ENCODE results near the gene FNIP2.
"Not testable (repeated sequence)": the region's sequence is repeated elsewhere in the genome, so short reads cannot be mapped to it uniquely, and the experiment has no call there.

Gene FNIP2

DNA sequence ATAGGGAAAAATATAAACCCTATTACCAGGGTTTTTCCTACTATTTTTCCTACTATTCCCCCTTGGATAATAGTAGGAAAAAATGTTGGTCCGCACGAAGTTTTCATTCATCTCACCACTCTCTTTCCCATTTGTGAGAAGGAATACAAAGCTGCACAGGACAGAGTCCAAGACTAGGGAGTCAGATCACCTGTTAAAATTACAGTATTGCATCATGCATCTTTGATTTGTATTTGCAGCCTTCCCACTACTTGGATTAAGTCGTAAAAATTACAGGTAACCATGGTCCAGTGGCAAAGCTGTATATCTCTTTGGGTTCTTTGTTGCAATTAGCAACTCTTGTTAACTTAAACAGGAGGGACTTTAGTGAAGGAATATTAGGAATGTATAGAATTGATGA, 121.5 kb downstream of the FNIP2 start:
- Histone ChIP-seq H3K27ac (ENCODE audit: low read length) (no peak overlapping the region), H3K9ac (ENCODE audit: low read length) (no peak overlapping the region), H3K9me3 (ENCODE audit: control insufficient read depth, low read depth, low read length) (no peaks in the 10 kb centered on the region)

DNA sequence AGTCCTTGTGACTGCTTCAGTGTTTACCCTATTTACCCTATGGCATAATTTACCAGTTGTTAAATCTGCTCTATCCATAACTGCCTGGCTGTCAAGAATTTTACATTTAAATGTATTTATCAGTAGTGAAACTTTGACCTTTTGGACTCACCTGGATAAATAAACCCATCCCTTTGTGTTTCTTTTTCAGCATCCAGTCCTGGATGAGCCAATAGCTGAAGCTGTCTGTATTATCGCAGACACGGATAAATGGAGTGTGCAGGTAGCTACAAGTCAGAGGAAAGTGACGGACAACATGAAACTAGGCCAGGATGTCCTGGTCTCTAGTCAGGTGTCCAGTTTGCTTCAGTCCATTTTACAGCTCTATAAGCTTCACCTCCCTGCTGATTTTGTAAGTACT, 122.4 kb downstream of the FNIP2 start:
- H3K4me3 ChIP-seq (ENCODE audit: low read length): no peak overlapping the region
- H3K4me1 ChIP-seq (ENCODE audit: control insufficient read depth, low read depth, low read length): no peaks in the 10 kb centered on the region
- H3K9me3 ChIP-seq (ENCODE audit: control insufficient read depth, low read depth, low read length): no peaks in the 10 kb centered on the region
- peaks cover 5% of the 10 kb centered on the region for H3K36me3 ChIP-seq (ENCODE audit: control insufficient read depth, low read depth, low read length)
- no peak overlapping the region for H3K27ac ChIP-seq (ENCODE audit: low read length)
- H3K27me3 ChIP-seq (ENCODE audit: control insufficient read depth, insufficient read depth, low read length): no peaks in the 10 kb centered on the region
- H3K9ac ChIP-seq (ENCODE audit: low read length): no peak overlapping the region

More for the DNA sequence above, 121.5 kb downstream of the FNIP2 start:
- peaks cover 5% of the 10 kb centered on the region for H3K36me3 ChIP-seq (ENCODE audit: control insufficient read depth, low read depth, low read length)
- no peak overlapping the region for H3K4me3 ChIP-seq (ENCODE audit: low read length)
- no peaks in the 10 kb centered on the region for H3K4me1 ChIP-seq (ENCODE audit: control insufficient read depth, low read depth, low read length)
- no peaks in the 10 kb centered on the region for H3K27me3 ChIP-seq (ENCODE audit: control insufficient read depth, insufficient read depth, low read length)

DNA sequence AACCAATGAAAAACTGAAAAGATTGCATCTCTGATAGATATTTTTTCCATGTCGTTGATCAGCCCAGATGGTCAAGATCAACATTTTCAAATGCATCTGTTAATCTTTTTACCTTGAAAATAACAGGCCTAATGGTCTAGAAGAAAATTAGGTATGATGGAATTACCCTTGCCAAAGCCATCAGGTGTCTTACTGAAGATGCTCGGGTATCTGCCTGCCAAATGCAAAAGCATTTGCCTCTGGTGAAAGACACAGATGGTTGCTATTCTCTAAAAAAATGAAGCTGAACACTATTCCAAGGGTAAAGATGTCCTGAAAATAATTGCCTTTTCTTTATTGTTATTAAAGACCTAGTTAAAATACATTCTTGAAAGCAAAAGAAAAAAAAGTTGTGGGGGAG, 126.0 kb downstream of the FNIP2 start:
- H3K27me3 ChIP-seq (ENCODE audit: control insufficient read depth, insufficient read depth, low read length): no peaks in the 10 kb centered on the region
- H3K4me1 ChIP-seq (ENCODE audit: control insufficient read depth, low read depth, low read length): no peaks in the 10 kb centered on the region
- no peak overlapping the region for H3K4me3 ChIP-seq (ENCODE audit: low read length)
- no peak overlapping the region for H3K9ac ChIP-seq (ENCODE audit: low read length)
- H3K27ac ChIP-seq (ENCODE audit: low read length): no peak overlapping the region
- H3K9me3 ChIP-seq (ENCODE audit: control insufficient read depth, low read depth, low read length): no peaks in the 10 kb centered on the region
- peaks cover 5% of the 10 kb centered on the region for H3K36me3 ChIP-seq (ENCODE audit: control insufficient read depth, low read depth, low read length)

DNA sequence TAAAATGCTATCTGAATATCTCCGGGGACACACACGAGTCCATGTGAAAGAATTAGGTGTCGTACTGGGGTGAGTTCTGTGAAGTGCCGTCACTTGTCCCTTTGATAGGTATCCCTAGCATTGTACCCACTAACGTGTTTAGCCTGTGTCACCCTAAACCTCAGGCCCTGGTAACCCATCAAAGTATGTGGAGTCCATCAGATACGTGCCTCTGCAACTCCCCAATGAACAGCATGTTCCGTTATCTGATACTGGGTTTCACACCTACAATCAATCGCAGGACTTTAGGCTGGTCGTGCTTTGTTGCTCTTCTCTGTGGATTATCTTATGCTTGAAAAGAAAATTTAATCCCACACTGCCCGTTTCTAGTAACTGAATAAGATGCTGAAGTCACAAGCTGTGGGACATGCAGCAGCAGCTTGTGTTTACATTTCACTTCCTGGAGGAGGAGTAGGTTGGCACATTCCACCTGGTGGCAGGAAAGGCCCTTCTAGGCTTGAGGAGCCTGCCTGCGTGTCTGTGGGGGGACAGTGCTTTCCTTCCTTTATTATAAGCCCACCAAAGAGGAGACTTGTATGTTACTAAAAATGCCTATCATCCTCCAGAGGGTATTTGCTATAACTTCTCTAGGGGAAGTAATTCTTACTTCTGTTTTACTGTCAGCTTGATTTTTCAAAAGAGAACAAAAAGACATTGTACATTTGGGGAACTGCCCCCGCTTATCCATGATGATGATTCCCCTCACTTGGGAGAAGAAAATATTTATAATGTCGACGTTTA, 127.2 kb downstream of the FNIP2 start:
- no peak overlapping the region for H3K4me3 ChIP-seq (ENCODE audit: low read length)
- no peaks in the 10 kb centered on the region for H3K27me3 ChIP-seq (ENCODE audit: control insufficient read depth, insufficient read depth, low read length)
- H3K9me3 ChIP-seq (ENCODE audit: control insufficient read depth, low read depth, low read length): no peaks in the 10 kb centered on the region
- H3K9ac ChIP-seq (ENCODE audit: low read length): no peak overlapping the region
- H3K27ac ChIP-seq (ENCODE audit: low read length): no peak overlapping the region
- H3K4me1 ChIP-seq (ENCODE audit: control insufficient read depth, low read depth, low read length): no peaks in the 10 kb centered on the region
- H3K36me3 ChIP-seq (ENCODE audit: control insufficient read depth, low read depth, low read length): peaks cover 5% of the 10 kb centered on the region

DNA sequence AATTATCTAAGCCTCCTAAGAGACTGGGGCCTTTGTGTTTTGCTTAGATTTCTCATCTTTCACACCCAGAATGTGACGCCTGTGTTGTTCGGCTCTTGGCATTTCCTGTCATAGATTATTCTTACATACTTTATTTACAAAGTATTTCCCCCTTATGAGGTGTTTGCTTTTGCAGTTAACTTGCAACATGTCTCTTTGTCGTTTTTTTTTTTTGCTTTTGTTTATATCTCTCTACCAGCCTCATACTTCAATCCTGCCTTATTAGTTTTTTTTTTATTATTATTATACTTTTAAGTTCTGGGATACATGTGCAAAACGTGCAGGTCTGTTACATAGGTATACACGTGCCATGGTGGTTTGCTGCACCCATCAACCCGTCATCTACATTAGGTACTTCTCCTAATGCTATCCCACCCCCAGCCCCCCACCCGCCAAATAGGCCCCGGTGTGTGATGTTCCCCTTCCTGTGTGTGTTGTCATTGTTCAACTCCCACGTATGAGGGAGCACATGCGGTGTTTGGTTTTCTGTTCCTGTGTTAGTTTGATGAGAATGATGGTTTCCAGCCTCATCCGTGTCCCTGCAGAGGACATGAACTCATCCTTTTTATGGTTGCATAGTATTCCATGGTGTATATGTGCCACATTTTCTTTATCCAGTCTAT, 127.9 kb downstream of the FNIP2 start:
- H3K9me3 ChIP-seq (ENCODE audit: control insufficient read depth, low read depth, low read length); H3K4me3 ChIP-seq (ENCODE audit: low read length); H3K27me3 ChIP-seq (ENCODE audit: control insufficient read depth, insufficient read depth, low read length); H3K4me1 ChIP-seq (ENCODE audit: control insufficient read depth, low read depth, low read length); H3K27ac ChIP-seq (ENCODE audit: low read length); H3K9ac ChIP-seq (ENCODE audit: low read length); H3K36me3 ChIP-seq (ENCODE audit: control insufficient read depth, low read depth, low read length): not testable (repeated sequence)

DNA sequence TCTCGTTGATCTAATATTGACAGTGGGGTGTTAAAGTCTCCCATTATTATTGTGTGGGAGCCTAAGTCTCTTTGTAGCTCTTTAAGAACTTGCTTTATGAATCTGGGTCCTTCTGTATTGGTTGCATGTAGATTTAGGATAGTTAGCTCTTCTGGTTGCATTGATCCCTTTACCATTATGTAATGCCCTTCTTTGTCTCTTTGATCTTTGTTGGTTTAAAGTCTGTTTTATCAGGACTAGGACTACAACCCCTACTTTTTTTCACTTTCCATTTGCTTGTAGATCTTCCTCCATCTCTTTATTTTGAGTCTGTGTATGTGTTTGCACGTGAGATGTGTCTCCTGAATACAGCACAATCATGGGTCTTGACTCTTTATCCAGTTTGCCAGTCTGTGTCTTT, 131.6 kb downstream of the FNIP2 start:
- not testable (repeated sequence) for H3K27ac ChIP-seq (ENCODE audit: low read length); H3K36me3 ChIP-seq (ENCODE audit: control insufficient read depth, low read depth, low read length); H3K9ac ChIP-seq (ENCODE audit: low read length); H3K4me3 ChIP-seq (ENCODE audit: low read length); H3K9me3 ChIP-seq (ENCODE audit: control insufficient read depth, low read depth, low read length); H3K27me3 ChIP-seq (ENCODE audit: control insufficient read depth, insufficient read depth, low read length)
- H3K4me1 ChIP-seq (ENCODE audit: control insufficient read depth, low read depth, low read length): peaks cover 12% of the 10 kb centered on the region

DNA sequence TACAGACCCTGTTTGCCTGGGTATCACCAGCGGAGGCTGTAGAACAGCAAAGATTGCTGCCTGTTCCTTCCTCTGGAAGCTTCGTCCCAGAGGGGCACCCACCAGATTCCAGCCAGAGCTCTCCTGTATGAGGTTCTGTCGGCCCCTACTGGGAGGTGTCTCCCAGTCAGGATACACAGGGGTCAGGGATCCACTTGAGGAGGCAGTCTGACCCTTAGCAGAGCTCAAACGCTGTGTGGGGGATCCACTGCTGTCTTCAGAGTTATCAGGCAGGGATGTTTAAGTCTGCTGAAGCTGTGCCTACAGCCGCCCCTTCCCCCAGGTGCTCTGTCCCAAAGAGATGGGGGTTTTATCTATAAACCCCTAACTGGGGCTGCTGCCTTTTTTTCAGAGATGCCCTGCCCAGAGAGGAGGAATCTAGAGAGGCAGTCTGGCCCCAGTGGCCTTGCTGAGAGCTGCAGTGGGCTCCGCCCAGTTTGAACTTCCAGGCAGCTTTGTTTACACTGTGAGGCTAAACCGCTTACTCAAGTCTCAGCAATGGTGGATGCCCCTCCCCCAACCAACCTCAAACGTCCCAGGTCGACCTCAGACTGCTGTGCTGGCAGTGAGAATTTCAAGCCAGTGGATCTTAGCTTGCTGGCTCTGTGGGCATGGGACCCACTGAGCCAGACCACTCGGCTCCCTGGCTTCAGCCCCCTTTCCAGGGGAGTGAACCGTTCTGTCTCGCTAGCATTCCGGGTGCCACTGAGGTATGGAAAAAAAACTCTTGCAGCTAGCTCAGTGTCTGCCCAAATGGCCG, 133.7 kb downstream of the FNIP2 start:
- not testable (repeated sequence) for H3K27me3 ChIP-seq (ENCODE audit: control insufficient read depth, insufficient read depth, low read length); H3K4me3 ChIP-seq (ENCODE audit: low read length); H3K36me3 ChIP-seq (ENCODE audit: control insufficient read depth, low read depth, low read length); H3K9me3 ChIP-seq (ENCODE audit: control insufficient read depth, low read depth, low read length); H3K27ac ChIP-seq (ENCODE audit: low read length)
- H3K4me1 ChIP-seq (ENCODE audit: control insufficient read depth, low read depth, low read length): peaks cover 12% of the 10 kb centered on the region
- peak overlapping the region; percentile 23 for H3K9ac ChIP-seq (ENCODE audit: low read length)

DNA sequence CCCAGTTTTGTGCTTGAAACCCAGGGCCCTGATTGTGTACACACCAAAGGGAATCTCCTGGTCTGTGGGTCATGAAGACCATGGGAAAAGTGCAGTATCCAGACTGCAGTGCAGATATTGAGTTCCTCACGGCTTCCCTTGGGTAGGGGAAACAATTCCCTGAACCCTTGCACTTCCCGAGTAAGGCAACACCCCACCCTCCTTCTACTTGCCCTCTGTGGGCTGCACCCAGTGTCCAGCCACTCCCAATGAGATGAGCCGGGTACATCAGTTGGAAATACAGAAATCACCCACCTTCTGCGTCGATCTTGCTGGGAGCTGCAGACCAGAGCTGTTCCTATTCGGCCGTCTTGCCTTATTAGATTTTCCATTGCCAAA, 134.2 kb downstream of the FNIP2 start:
- no peak overlapping the region for H3K27ac ChIP-seq (ENCODE audit: low read length)
- no peaks in the 10 kb centered on the region for H3K9me3 ChIP-seq (ENCODE audit: control insufficient read depth, low read depth, low read length)
- H3K9ac ChIP-seq (ENCODE audit: low read length): peak overlapping the region; percentile 23
- no peaks in the 10 kb centered on the region for H3K27me3 ChIP-seq (ENCODE audit: control insufficient read depth, insufficient read depth, low read length)
- no peak overlapping the region for H3K4me3 ChIP-seq (ENCODE audit: low read length)
- H3K4me1 ChIP-seq (ENCODE audit: control insufficient read depth, low read depth, low read length): peaks cover 12% of the 10 kb centered on the region
- no peaks in the 10 kb centered on the region for H3K36me3 ChIP-seq (ENCODE audit: control insufficient read depth, low read depth, low read length)

DNA sequence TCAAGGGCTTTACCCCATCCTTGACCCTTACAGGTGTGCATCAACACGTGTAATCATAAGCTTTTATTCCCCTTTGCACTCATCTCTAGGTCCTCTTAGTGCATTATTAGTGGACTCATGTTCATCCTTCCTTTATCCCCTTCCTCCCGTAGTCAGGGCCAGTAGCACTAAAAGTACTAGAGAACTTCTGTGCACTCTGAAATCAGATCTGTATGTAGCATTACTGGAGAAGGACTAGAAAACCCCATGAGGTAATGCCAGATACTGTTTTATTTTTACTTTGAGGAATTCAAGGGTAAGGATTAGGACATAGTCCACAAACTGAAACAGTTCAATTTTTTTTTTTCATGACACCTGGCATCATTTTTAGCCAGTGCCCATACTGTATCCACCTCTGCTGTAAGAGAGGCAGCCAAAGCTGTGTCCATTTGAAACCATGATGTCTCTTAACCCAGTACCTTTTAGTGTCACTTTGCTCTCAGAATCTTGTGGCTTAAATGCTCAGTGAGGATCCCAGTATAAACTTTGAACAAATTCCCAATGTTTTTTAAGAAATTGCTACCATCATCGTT, 134.7 kb downstream of the FNIP2 start:
- no peaks in the 10 kb centered on the region for H3K27me3 ChIP-seq (ENCODE audit: control insufficient read depth, insufficient read depth, low read length)
- H3K36me3 ChIP-seq (ENCODE audit: control insufficient read depth, low read depth, low read length): no peaks in the 10 kb centered on the region
- no peak overlapping the region for H3K4me3 ChIP-seq (ENCODE audit: low read length)
- H3K27ac ChIP-seq (ENCODE audit: low read length): no peak overlapping the region
- H3K9ac ChIP-seq (ENCODE audit: low read length): no peak overlapping the region
- no peaks in the 10 kb centered on the region for H3K9me3 ChIP-seq (ENCODE audit: control insufficient read depth, low read depth, low read length)
- H3K4me1 ChIP-seq (ENCODE audit: control insufficient read depth, low read depth, low read length): peaks cover 12% of the 10 kb centered on the region

DNA sequence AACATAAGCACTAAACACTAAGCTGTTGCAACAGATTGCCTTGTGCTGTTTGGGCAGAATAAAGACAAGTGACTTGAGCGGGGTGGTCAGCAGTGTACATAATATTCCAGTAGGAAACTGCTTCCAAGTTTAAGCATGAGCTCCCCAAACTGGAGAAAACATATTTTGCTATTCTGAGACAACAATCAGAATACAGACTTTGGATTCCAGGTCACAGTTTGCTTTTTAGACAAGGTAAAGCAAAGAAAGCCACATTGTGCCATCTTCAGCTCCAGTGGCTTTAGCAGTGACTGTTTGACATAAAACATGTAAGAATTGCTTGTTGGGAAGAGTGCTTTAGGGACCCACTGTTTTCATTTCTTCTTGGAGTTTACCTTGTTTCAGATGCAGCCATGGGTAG, 136.0 kb downstream of the FNIP2 start:
- Histone ChIP-seq H3K9me3 (ENCODE audit: control insufficient read depth, low read depth, low read length) (no peaks in the 10 kb centered on the region), H3K4me1 (ENCODE audit: control insufficient read depth, low read depth, low read length) (peaks cover 12% of the 10 kb centered on the region), H3K27ac (ENCODE audit: low read length) (no peak overlapping the region)

DNA sequence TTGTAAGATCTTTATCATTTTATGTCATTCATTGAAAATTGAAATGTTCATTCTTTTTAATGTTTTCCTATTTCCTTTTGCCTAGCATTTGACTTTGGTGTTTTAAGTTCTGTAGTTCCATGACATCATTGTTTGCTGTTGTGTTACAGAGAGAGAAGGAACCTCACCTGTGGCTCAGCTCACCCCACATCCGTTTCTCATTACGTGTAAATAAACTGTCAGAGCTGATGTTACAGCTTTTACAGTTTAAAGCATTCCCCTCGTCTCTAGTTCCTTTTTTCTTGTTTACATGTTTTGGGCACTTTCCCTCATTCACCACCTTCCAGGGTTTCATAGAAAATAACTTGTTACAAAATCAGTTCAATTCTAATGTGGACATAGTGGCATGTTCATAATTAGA, 137.2 kb downstream of the FNIP2 start:
- Histone ChIP-seq H3K27me3 (ENCODE audit: control insufficient read depth, insufficient read depth, low read length) (no peaks in the 10 kb centered on the region), H3K4me3 (ENCODE audit: low read length) (no peak overlapping the region), H3K9me3 (ENCODE audit: control insufficient read depth, low read depth, low read length) (no peaks in the 10 kb centered on the region), H3K27ac (ENCODE audit: low read length) (no peak overlapping the region), H3K9ac (ENCODE audit: low read length) (no peak overlapping the region), H3K36me3 (ENCODE audit: control insufficient read depth, low read depth, low read length) (no peaks in the 10 kb centered on the region), H3K4me1 (ENCODE audit: control insufficient read depth, low read depth, low read length) (peaks cover 12% of the 10 kb centered on the region)

More for the DNA sequence above, 136.0 kb downstream of the FNIP2 start:
- Histone ChIP-seq H3K4me3 (ENCODE audit: low read length) (no peak overlapping the region), H3K9ac (ENCODE audit: low read length) (no peak overlapping the region), H3K36me3 (ENCODE audit: control insufficient read depth, low read depth, low read length) (no peaks in the 10 kb centered on the region), H3K27me3 (ENCODE audit: control insufficient read depth, insufficient read depth, low read length) (no peaks in the 10 kb centered on the region)

All from iPS-18a (cell line).